DND-41 (cell line): ENCODE measurements around the gene NHLRC2.

ENCODE experiments used
- ATAC-seq: fragments of 200-7000 bp; cut with Tn5 transposase; 3 replicates; pipeline ENCODE4 v1.9.1; 2021; ENCODE audit warnings: low read depth; ENCODE audit not compliant: insufficient read depth
- DNase-seq: peaks from one replicate; pipeline ENCODE4 v3.0.0-alpha.2; 2020
- H2AFZ ChIP-seq: 2 replicates; pipeline ENCODE4 v1.6.0; 2012; ENCODE audit warnings: low read depth, low read length
- H3K27ac ChIP-seq: 2 replicates; pipeline ENCODE4 v1.5.1; 2012; ENCODE audit warnings: low read length, inconsistent platforms
- H3K27me3 ChIP-seq: fragments of 200-600 bp; sonication (generic); 2 replicates; pipeline ENCODE4 v1.6.0; 2012; ENCODE audit warnings: low read length, mild to moderate bottlenecking, inconsistent platforms; ENCODE audit not compliant: insufficient read depth, poor library complexity
- H3K36me3 ChIP-seq: 2 replicates; pipeline ENCODE4 v1.5.1; 2012; ENCODE audit warnings: low read length, inconsistent platforms; ENCODE audit not compliant: insufficient read depth
- H3K4me1 ChIP-seq: 2 replicates; pipeline ENCODE4 v1.5.1; 2012; ENCODE audit warnings: mild to moderate bottlenecking, low read length; ENCODE audit not compliant: insufficient read depth
- H3K4me2 ChIP-seq: 2 replicates; pipeline ENCODE4 v1.6.0; 2012; ENCODE audit warnings: mild to moderate bottlenecking, moderate library complexity, low read length, inconsistent platforms; ENCODE audit not compliant: insufficient read depth
- H3K4me3 ChIP-seq, 2 experiments: fragments of 200-600 bp in 1 of 2; shearing (Covaris generic) in 1 of 2; 2 replicates each; pipeline ENCODE4 v1.5.1; 2012 to 2016; ENCODE audit warnings: inconsistent platforms in 2 of 2, low read length in 2 of 2, mild to moderate bottlenecking in 2 of 2, low read depth in 1 of 2, moderate library complexity in 1 of 2
- H3K79me2 ChIP-seq: 2 replicates; pipeline ENCODE4 v1.6.0; 2012; ENCODE audit warnings: low read length, inconsistent platforms; ENCODE audit not compliant: insufficient read depth
- H3K9ac ChIP-seq: 2 replicates; pipeline ENCODE4 v1.6.0; 2012; ENCODE audit warnings: low read depth, mild to moderate bottlenecking, inconsistent platforms, low read length, moderate library complexity
- H3K9me3 ChIP-seq: 2 replicates; pipeline ENCODE4 v1.5.1; 2012; ENCODE audit warnings: low read length, moderate library complexity, mild to moderate bottlenecking, inconsistent platforms; ENCODE audit not compliant: insufficient read depth, severe bottlenecking
- H4K20me1 ChIP-seq: 2 replicates; pipeline ENCODE4 v1.6.0; 2012; ENCODE audit warnings: low read length; ENCODE audit not compliant: insufficient read depth
- EZH2 ChIP-seq: IDR thresholded peaks from 3 replicates; pipeline ENCODE4 v1.6.1; 2012; ENCODE audit warnings: borderline replicate concordance, low read depth, mild to moderate bottlenecking, moderate library complexity, low read length, inconsistent platforms; ENCODE audit not compliant: severe bottlenecking
- TF ChIP-seq, protein P1 (sequence below): IDR thresholded peaks from 2 replicates; pipeline ENCODE4 v1.5.1; 2012; ENCODE audit warnings: borderline replicate concordance, low read length, moderate library complexity, mild to moderate bottlenecking; ENCODE audit not compliant: poor library complexity, severe bottlenecking; ENCODE audit errors: extremely low read depth

The NHLRC2 gene

DNA sequence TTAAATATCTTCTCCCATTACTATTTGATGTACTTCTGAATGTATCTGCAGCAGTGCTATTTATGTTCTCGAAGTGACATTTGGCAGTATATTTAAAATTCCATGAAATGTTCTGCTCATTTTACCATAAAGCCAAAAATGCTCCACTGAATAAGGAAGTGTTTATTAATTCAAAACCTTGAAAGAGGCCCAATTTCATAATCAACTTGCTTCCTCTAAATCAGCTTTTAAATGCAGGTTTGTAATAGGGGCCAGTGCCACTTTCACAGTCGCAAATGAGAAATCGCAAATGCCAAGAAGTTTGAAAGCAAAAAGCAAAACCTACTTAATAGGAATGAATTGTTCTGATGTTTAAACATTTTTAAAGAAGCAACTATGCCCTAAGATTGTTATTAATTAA, 11.4 kb downstream of the NHLRC2 start:
- H2AFZ ChIP-seq = no peak overlapping the region
- peaks cover 40% of the 10 kb centered on the region for H3K79me2 ChIP-seq
- ATAC-seq (no peak), DNase-seq (no peak)
- H4K20me1 ChIP-seq = peaks cover 3% of the 10 kb centered on the region; the same call in 1 of the 2 replicates
- no peaks in the 10 kb centered on the region for H3K9me3 ChIP-seq
- H3K4me2 ChIP-seq = no peak overlapping the region
- TF ChIP-seq, protein P1, sequence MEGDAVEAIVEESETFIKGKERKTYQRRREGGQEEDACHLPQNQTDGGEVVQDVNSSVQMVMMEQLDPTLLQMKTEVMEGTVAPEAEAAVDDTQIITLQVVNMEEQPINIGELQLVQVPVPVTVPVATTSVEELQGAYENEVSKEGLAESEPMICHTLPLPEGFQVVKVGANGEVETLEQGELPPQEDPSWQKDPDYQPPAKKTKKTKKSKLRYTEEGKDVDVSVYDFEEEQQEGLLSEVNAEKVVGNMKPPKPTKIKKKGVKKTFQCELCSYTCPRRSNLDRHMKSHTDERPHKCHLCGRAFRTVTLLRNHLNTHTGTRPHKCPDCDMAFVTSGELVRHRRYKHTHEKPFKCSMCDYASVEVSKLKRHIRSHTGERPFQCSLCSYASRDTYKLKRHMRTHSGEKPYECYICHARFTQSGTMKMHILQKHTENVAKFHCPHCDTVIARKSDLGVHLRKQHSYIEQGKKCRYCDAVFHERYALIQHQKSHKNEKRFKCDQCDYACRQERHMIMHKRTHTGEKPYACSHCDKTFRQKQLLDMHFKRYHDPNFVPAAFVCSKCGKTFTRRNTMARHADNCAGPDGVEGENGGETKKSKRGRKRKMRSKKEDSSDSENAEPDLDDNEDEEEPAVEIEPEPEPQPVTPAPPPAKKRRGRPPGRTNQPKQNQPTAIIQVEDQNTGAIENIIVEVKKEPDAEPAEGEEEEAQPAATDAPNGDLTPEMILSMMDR = no peak
- TF ChIP-seq EZH2 = no peak
- H3K36me3 ChIP-seq = peaks cover 35% of the 10 kb centered on the region
- H3K9ac ChIP-seq = no peak overlapping the region
- H3K4me3 ChIP-seq = no peak overlapping the region
- H3K4me1 ChIP-seq = no peaks in the 10 kb centered on the region
- H3K27me3 ChIP-seq = no peaks in the 10 kb centered on the region
- no peak overlapping the region for H3K27ac ChIP-seq

DNA sequence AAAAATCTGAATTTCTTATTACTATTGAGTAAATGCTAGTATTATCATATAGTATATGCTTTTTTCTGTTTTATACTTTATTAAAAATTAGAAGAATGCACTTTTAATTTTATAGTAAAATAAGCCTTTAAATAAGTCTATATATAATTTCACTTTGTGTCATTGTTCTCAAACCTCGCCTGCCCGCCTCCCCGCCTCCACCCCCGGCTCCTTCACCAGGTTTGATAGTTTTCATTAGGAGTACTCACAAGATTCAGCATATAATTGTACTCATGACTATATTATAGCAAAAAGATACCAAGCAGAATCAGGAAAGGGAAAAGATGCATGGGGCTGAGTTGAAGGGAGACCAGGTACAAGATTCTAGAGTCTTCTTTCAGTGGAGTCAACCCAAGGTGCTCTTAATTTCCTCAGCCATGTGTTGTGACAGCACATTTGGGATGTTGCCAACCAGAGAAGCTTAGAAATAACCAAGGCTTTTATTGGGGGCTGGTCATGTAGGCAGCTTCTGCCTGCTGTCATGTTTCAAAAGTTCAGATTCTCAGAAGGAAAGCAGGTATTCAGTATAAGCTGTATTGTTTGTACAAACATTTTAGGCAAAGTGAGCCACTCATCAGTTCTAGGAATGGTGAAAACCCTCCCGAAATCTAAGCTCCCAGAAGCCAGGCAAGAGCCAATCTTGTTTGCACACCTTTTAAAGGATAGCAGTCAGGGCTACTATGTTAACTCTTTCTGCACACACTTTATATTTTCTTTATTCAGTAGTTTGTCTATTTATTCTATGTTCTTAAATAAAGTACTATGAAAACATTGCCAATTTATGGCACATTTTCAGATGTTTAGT, 12.3 kb downstream of the NHLRC2 start:
- peaks cover 45% of the 10 kb centered on the region for H3K79me2 ChIP-seq
- no peaks in the 10 kb centered on the region for H3K4me1 ChIP-seq
- H3K9ac ChIP-seq = no peak overlapping the region
- H3K4me2 ChIP-seq = no peak overlapping the region
- no peak overlapping the region for H3K27ac ChIP-seq
- H2AFZ ChIP-seq = no peak overlapping the region
- DNase-seq (no peak), ATAC-seq (no peak)
- H3K36me3 ChIP-seq = peaks cover 28% of the 10 kb centered on the region; the same call in 1 of the 2 replicates
- H3K9me3 ChIP-seq = peaks cover under 1% of the 10 kb centered on the region
- peaks cover 3% of the 10 kb centered on the region; the same call in 1 of the 2 replicates for H4K20me1 ChIP-seq
- H3K27me3 ChIP-seq = no peaks in the 10 kb centered on the region
- H3K4me3 ChIP-seq = no peak overlapping the region
- TF ChIP-seq EZH2 = no peak
- TF ChIP-seq, protein P1 = no peak

DNA sequence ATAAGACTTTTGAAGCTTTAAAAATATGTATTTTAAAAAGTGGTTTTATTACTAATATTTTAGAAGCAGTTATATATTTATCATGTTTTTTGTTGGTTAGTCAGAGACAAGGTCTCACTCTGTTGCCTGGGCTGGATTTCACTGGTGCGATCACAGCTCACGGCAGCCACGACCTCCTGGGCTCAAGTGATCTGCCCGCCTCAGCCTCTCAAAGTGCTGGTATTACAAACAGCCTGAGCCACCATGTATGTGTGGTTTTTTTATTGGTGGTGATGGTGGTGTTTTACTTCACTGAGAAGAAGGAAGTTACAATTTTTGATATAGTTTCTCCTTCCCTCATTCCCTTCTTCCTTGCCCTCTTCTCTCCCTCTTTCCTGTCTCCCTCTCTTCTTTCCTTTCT, 13.4 kb downstream of the NHLRC2 start:
- H3K4me3 ChIP-seq = no peak overlapping the region
- H3K9me3 ChIP-seq = peaks cover 7% of the 10 kb centered on the region
- peaks cover 46% of the 10 kb centered on the region for H3K79me2 ChIP-seq
- peaks cover 23% of the 10 kb centered on the region; the same call in 1 of the 2 replicates for H3K36me3 ChIP-seq
- H3K9ac ChIP-seq = no peak overlapping the region
- no peaks in the 10 kb centered on the region for H3K4me1 ChIP-seq
- H4K20me1 ChIP-seq = peaks cover 3% of the 10 kb centered on the region; the same call in 1 of the 2 replicates
- no peak overlapping the region for H2AFZ ChIP-seq
- H3K27me3 ChIP-seq = no peaks in the 10 kb centered on the region
- no peak overlapping the region for H3K27ac ChIP-seq
- ATAC-seq = no peak
- TF ChIP-seq, protein P1 = no peak
- DNase-seq = no peak
- no peak overlapping the region for H3K4me2 ChIP-seq
